B cell (primary cell): ENCODE results near the gene GAPT. TPM values are rescaled to one million over a fixed set of nuclear protein-coding genes. Genes with fewer than 3 reads are reported as not detected.
"Not testable (repeated sequence)": the region's sequence is repeated elsewhere in the genome, so short reads cannot be mapped to it uniquely, and the experiment has no call there.

Experiments used
- ATAC-seq: fragments of 200-7000 bp; cut with Tn5 transposase; one replicate; pipeline ENCODE4 v1.10.0; 2021; ENCODE audit warnings: low read depth, mild to moderate bottlenecking, moderate number of reproducible peaks, moderate library complexity
- CTCF ChIA-PET: fragments of 350-600 bp; sonication (Branson Sonifier 250); formaldehyde crosslinking; loops from one replicate; lab custom pipeline; 2021; ENCODE audit warnings: antibody characterized with exemption, inconsistent platforms; lab: Charles Lee
- POLR2A ChIA-PET: fragments of 350-600 bp; sonication (Branson Sonifier 250); formaldehyde crosslinking; loops from one replicate; lab custom pipeline; 2021; ENCODE audit warnings: antibody characterized with exemption; lab: Charles Lee
- DNase-seq: peaks from one replicate; pipeline ENCODE4 v3.0.0; 2013
- H2AFZ ChIP-seq: 2 replicates; pipeline ENCODE4 v1.6.1; 2012; ENCODE audit warnings: mild to moderate bottlenecking, low read depth, low read length; ENCODE audit not compliant: insufficient read depth, poor library complexity, severe bottlenecking
- H3K27ac ChIP-seq, 2 donors: 1 replicate in 1 of 2; 2 replicates in 1 of 2; pipeline ENCODE4 v1.5.1; 2012 to 2013; ENCODE audit warnings: low read length in 2 of 2, mild to moderate bottlenecking in 2 of 2, moderate library complexity in 1 of 2
- H3K27me3 ChIP-seq, 4 experiments: fragments of 200-600 bp in 1 of 4; sonication (generic) in 1 of 4; replicated peaks in 1 of 4; 1 replicate in 2 of 4; 2 replicates in 2 of 4; pipeline versions ENCODE4 v1.6.1 to v1.7.0; 2013 to 2016; ENCODE audit warnings: low read length in 3 of 4, mild to moderate bottlenecking in 2 of 4, mixed read lengths in 1 of 4, moderate library complexity in 1 of 4; ENCODE audit not compliant: insufficient read depth in 4 of 4, control insufficient read depth in 3 of 4; ENCODE audit errors: control extremely low read depth in 1 of 4
- H3K36me3 ChIP-seq, 2 experiments: replicated peaks in 1 of 2; 1 replicate in 1 of 2; 2 replicates in 1 of 2; pipeline versions ENCODE4 v1.6.1 to v1.7.1; 2013; ENCODE audit warnings: low read length in 1 of 2; ENCODE audit not compliant: insufficient read depth in 2 of 2, control insufficient read depth in 1 of 2; ENCODE audit errors: control extremely low read depth in 1 of 2, extremely low read depth in 1 of 2
- H3K4me1 ChIP-seq, 2 donors: fragments of 200-600 bp in 1 of 2; sonication (generic) in 1 of 2; 1 replicate in 1 of 2; 2 replicates in 1 of 2; pipeline versions ENCODE4 v1.5.1 to v1.6.1; 2013 to 2017; ENCODE audit warnings: low read length in 2 of 2; ENCODE audit not compliant: control insufficient read depth in 2 of 2, insufficient read depth in 2 of 2
- H3K4me2 ChIP-seq: replicated peaks from 2 replicates; pipeline ENCODE3; 2012; ENCODE audit warnings: mild to moderate bottlenecking, low read depth, low read length; ENCODE audit not compliant: poor library complexity, severe bottlenecking
- H3K4me3 ChIP-seq, 5 experiments: fragments of 200-600 bp in 1 of 5; sonication (generic) in 1 of 5; 1 replicate in 3 of 5; 2 replicates in 2 of 5; pipeline versions ENCODE4 v1.5.1 to v1.7.0; 2011 to 2016; ENCODE audit warnings: low read length in 4 of 5, mild to moderate bottlenecking in 4 of 5, low read depth in 2 of 5, control low read depth in 1 of 5, moderate library complexity in 1 of 5; ENCODE audit not compliant: insufficient read depth in 1 of 5; ENCODE audit errors: control extremely low read depth in 1 of 5, extremely low read depth in 1 of 5
- H3K79me2 ChIP-seq: fragments of 200-600 bp; sonication (generic); one replicate; pipeline ENCODE4 v1.6.0; 2016; ENCODE audit warnings: low read length; ENCODE audit not compliant: control insufficient read depth, insufficient read depth
- H3K9ac ChIP-seq: fragments of 200-600 bp; sonication (generic); 2 replicates; pipeline ENCODE4 v1.6.1; 2017; ENCODE audit warnings: mild to moderate bottlenecking, low read length, moderate library complexity
- H3K9me3 ChIP-seq, 3 donors: one replicate each; pipeline versions ENCODE4 v1.6.1 to v1.7.1; 2013; ENCODE audit warnings: low read length in 2 of 3; ENCODE audit not compliant: control insufficient read depth in 2 of 3, insufficient read depth in 1 of 3; ENCODE audit errors: control extremely low read depth in 1 of 3
- H4K20me1 ChIP-seq: 2 replicates; pipeline ENCODE4 v1.6.0; 2012; ENCODE audit warnings: mild to moderate bottlenecking, low read length; ENCODE audit not compliant: insufficient read depth, control insufficient read depth, poor library complexity, severe bottlenecking
- H3K27ac Mint-ChIP-seq: one replicate; pipeline ENCODE4 v1.8.0; 2021; ENCODE audit warnings: mixed read lengths
- H3K27me3 Mint-ChIP-seq: one replicate; pipeline ENCODE4 v1.8.0; 2021; ENCODE audit warnings: mixed read lengths
- H3K4me1 Mint-ChIP-seq: one replicate; pipeline ENCODE4 v1.8.0; 2021; ENCODE audit warnings: mixed read lengths
- H3K4me3 Mint-ChIP-seq: one replicate; pipeline ENCODE4 v1.8.0; 2021; ENCODE audit warnings: mixed read lengths
- H3K9me3 Mint-ChIP-seq: one replicate; pipeline ENCODE4 v1.8.0; 2022; ENCODE audit warnings: mixed read lengths; ENCODE audit not compliant: insufficient read depth
- CTCF ChIP-seq: fragments of 200-600 bp; IDR thresholded peaks from one replicate; pipeline ENCODE4 v1.8.0; 2022; ENCODE audit warnings: antibody characterized with exemption, mild to moderate bottlenecking
- EZH2 ChIP-seq: IDR thresholded peaks from 2 replicates; pipeline ENCODE4 v1.6.1; 2012; ENCODE audit warnings: borderline replicate concordance, low read depth, mild to moderate bottlenecking, moderate library complexity, low read length; ENCODE audit not compliant: insufficient read depth, poor library complexity, severe bottlenecking
- WGBS: methylation state at CpG from one replicate; pipeline ENCODE4 v1.1.5; 2013; ENCODE audit warnings: missing lambda C conversion rate; ENCODE audit not compliant: insufficient coverage; 5-methylcytosine and 5-hydroxymethylcytosine counted together
- intact Hi-C: fragments of 100-400 bp; cut with micrococcal nuclease; formaldehyde crosslinking; loops from one replicate; pipeline ENCODE4 v1.10.0; 2022
- polyA plus RNA-seq: library from polyadenylated mRNA; depleted of rRNA; stranded (reverse); fragments of >200 nt; gene quantifications from 2 replicates; pipeline ENCODE4 v1.2.3, GENCODE V29; 2012
- total RNA-seq, 2 donors: library from RNA; stranded (reverse); fragments of 120-200 nt in 1 of 2; gene quantifications; 1 replicate in 1 of 2; 2 replicates in 1 of 2; pipeline versions ENCODE4 v1.2.3 to v1.2.4, GENCODE V29; 2013 to 2022

GAPT gene
- total and polyA plus RNA-seq, 2 donors (not counting 1 experiment from before 2014, with no cell fraction given): 51.3 to 69.0 TPM

GRCh38 chr5:58530942-58531490 is 39.8 kb downstream of the GAPT start:
- H3K9me3 Mint-ChIP-seq: peaks cover 20% of the 10 kb centered on the region

GRCh38 chr5:58541935-58542334 is 50.7 kb downstream of the GAPT start:
- H4K20me1 ChIP-seq, H3K79me2 ChIP-seq, DNase-seq, H3K27me3 ChIP-seq, H2AFZ ChIP-seq, H3K27ac Mint-ChIP-seq, ATAC-seq, CTCF ChIA-PET, H3K4me3 Mint-ChIP-seq, H3K36me3 ChIP-seq, H3K9ac ChIP-seq, POLR2A ChIA-PET, H3K27ac ChIP-seq, H3K4me2 ChIP-seq, H3K9me3 ChIP-seq, H3K27me3 Mint-ChIP-seq, H3K4me3 ChIP-seq, intact Hi-C loops, H3K9me3 Mint-ChIP-seq: not testable (repeated sequence)
- H3K4me1 Mint-ChIP-seq: peaks cover 49% of the 10 kb centered on the region
- over 99% methylated on average over 8 of the region's 9 CpGs for WGBS
- H3K4me1 ChIP-seq: peaks cover 34 to 38% of the 10 kb centered on the region in 2 donors

More at GRCh38 chr5:58530942-58531490, 39.8 kb downstream of the GAPT start:
- Mint-ChIP-seq H3K4me1 (peaks cover 6% of the 10 kb centered on the region), H3K4me3 (no peak overlapping the region), H3K27me3 (no peaks in the 10 kb centered on the region), H3K27ac (no peak overlapping the region)
- 100% methylated on average over 1 of the region's 1 CpG for WGBS
- no peak overlapping the region for H3K4me2 ChIP-seq
- H3K9ac ChIP-seq: no peak overlapping the region
- intact Hi-C loops: no loop called here
- H4K20me1 ChIP-seq: no peaks in the 10 kb centered on the region
- no peak for ATAC-seq
- CTCF ChIA-PET: no interaction called here
- POLR2A ChIA-PET: no interaction called here
- no peaks in the 10 kb centered on the region for H3K79me2 ChIP-seq
- no peak overlapping the region for H3K27ac ChIP-seq
- H3K36me3 ChIP-seq: no peaks in the 10 kb centered on the region
- DNase-seq: no peak
- no peak overlapping the region for H3K4me3 ChIP-seq
- no peaks in the 10 kb centered on the region for H3K27me3 ChIP-seq
- peaks cover 0 to 18% (median 5%) of the 10 kb centered on the region in 3 donors for H3K9me3 ChIP-seq
- TF ChIP-seq EZH2 (no peak), CTCF (no peak)
- H2AFZ ChIP-seq: no peak overlapping the region
- H3K4me1 ChIP-seq: peaks cover 0 to 3% of the 10 kb centered on the region in 2 donors
